ENCODE results near the gene ACYP1. TPM values are rescaled to one million over a fixed set of nuclear protein-coding genes. Genes with fewer than 3 reads are reported as not detected.

ACYP1 gene
- 8.8 and 10.4 TPM in 2 replicates for total RNA-seq
- long read RNA-seq, partial matches to known transcripts, result 0 of 5 reads
- long read RNA-seq, other reads (novel, unspliced or antisense), result 2 of 5 reads

- H3K4me3 Mint-ChIP-seq (ENCODE audit: unreplicated experiment), result peak within 1 kb of the TSS; percentile 99
- TF ChIP-seq, protein P1, sequence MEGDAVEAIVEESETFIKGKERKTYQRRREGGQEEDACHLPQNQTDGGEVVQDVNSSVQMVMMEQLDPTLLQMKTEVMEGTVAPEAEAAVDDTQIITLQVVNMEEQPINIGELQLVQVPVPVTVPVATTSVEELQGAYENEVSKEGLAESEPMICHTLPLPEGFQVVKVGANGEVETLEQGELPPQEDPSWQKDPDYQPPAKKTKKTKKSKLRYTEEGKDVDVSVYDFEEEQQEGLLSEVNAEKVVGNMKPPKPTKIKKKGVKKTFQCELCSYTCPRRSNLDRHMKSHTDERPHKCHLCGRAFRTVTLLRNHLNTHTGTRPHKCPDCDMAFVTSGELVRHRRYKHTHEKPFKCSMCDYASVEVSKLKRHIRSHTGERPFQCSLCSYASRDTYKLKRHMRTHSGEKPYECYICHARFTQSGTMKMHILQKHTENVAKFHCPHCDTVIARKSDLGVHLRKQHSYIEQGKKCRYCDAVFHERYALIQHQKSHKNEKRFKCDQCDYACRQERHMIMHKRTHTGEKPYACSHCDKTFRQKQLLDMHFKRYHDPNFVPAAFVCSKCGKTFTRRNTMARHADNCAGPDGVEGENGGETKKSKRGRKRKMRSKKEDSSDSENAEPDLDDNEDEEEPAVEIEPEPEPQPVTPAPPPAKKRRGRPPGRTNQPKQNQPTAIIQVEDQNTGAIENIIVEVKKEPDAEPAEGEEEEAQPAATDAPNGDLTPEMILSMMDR (IDR thresholded peaks at IDR 0.05), result no peak
- peak within 1 kb of the TSS; percentile 82 for H3K27ac Mint-ChIP-seq (ENCODE audit: unreplicated experiment)
- peak; percentile 97 for DNase-seq (ENCODE audit: extremely low spot score, unreplicated experiment)
- no peaks in the 10 kb centered on the region for H3K27me3 Mint-ChIP-seq (ENCODE audit: unreplicated experiment)
- peaks cover 25% of the 10 kb centered on the region for H3K4me1 Mint-ChIP-seq (ENCODE audit: unreplicated experiment)
- H3K36me3 Mint-ChIP-seq (ENCODE audit: unreplicated experiment), result no peaks in the 10 kb centered on the region
- no peaks in the 10 kb centered on the region for H3K9me3 Mint-ChIP-seq (ENCODE audit: unreplicated experiment)
Observed at GRCh38 chr14:75063491-75064204, at the start of gene ACYP1. ACYP1 (minus strand) TSS chr14:75064024; CDS start chr14:75063553, 471 bp downstream.

GRCh38 chr14:75109877-75110276 is 46.1 kb upstream of the ACYP1 start:
- peaks cover 65% of the 10 kb centered on the region for H3K36me3 Mint-ChIP-seq (ENCODE audit: unreplicated experiment)
- no peaks in the 10 kb centered on the region for H3K9me3 Mint-ChIP-seq (ENCODE audit: unreplicated experiment)
- no peak overlapping the region for H3K4me3 Mint-ChIP-seq (ENCODE audit: unreplicated experiment)
- no peak for DNase-seq (ENCODE audit: extremely low spot score, unreplicated experiment)
- TF ChIP-seq, protein P1 (IDR thresholded peaks at IDR 0.05), result no peak
- H3K27ac Mint-ChIP-seq (ENCODE audit: unreplicated experiment), result no peak overlapping the region
- H3K4me1 Mint-ChIP-seq (ENCODE audit: unreplicated experiment), result no peaks in the 10 kb centered on the region
- H3K27me3 Mint-ChIP-seq (ENCODE audit: unreplicated experiment), result no peaks in the 10 kb centered on the region

- H3K36me3 Mint-ChIP-seq (ENCODE audit: unreplicated experiment), result peaks cover 65% of the 10 kb centered on the region
- H3K27me3 Mint-ChIP-seq (ENCODE audit: unreplicated experiment), result no peaks in the 10 kb centered on the region
- no peak for DNase-seq (ENCODE audit: extremely low spot score, unreplicated experiment)
- no peak overlapping the region for H3K27ac Mint-ChIP-seq (ENCODE audit: unreplicated experiment)
- no peak overlapping the region for H3K4me3 Mint-ChIP-seq (ENCODE audit: unreplicated experiment)
- TF ChIP-seq, protein P1 (IDR thresholded peaks at IDR 0.05), result no peak
- H3K4me1 Mint-ChIP-seq (ENCODE audit: unreplicated experiment), result no peaks in the 10 kb centered on the region
- no peaks in the 10 kb centered on the region for H3K9me3 Mint-ChIP-seq (ENCODE audit: unreplicated experiment)
Observed at GRCh38 chr14:75107186-75107585, 43.4 kb upstream of the ACYP1 start.

- H3K4me1 Mint-ChIP-seq (ENCODE audit: unreplicated experiment), result no peaks in the 10 kb centered on the region
- TF ChIP-seq, protein P1 (IDR thresholded peaks at IDR 0.05), result no peak
- H3K36me3 Mint-ChIP-seq (ENCODE audit: unreplicated experiment), result peaks cover 63% of the 10 kb centered on the region
- no peaks in the 10 kb centered on the region for H3K9me3 Mint-ChIP-seq (ENCODE audit: unreplicated experiment)
- no peak overlapping the region for H3K27ac Mint-ChIP-seq (ENCODE audit: unreplicated experiment)
- no peaks in the 10 kb centered on the region for H3K27me3 Mint-ChIP-seq (ENCODE audit: unreplicated experiment)
- no peak overlapping the region for H3K4me3 Mint-ChIP-seq (ENCODE audit: unreplicated experiment)
- no peak for DNase-seq (ENCODE audit: extremely low spot score, unreplicated experiment)
Observed at GRCh38 chr14:75101491-75101890, 37.7 kb upstream of the ACYP1 start.

GRCh38 chr14:75098682-75099081 is 34.9 kb upstream of the ACYP1 start:
- no peaks in the 10 kb centered on the region for H3K9me3 Mint-ChIP-seq (ENCODE audit: unreplicated experiment)
- TF ChIP-seq, protein P1 (IDR thresholded peaks at IDR 0.05), result no peak
- peaks cover 56% of the 10 kb centered on the region for H3K36me3 Mint-ChIP-seq (ENCODE audit: unreplicated experiment)
- H3K4me3 Mint-ChIP-seq (ENCODE audit: unreplicated experiment), result no peak overlapping the region
- H3K27me3 Mint-ChIP-seq (ENCODE audit: unreplicated experiment), result no peaks in the 10 kb centered on the region
- no peaks in the 10 kb centered on the region for H3K4me1 Mint-ChIP-seq (ENCODE audit: unreplicated experiment)
- H3K27ac Mint-ChIP-seq (ENCODE audit: unreplicated experiment), result no peak overlapping the region
- no peak for DNase-seq (ENCODE audit: extremely low spot score, unreplicated experiment)
